ENCODE data around the gene CLCN1.
A peak's percentile ranks its signal among the peaks of the same experiment; 100 is the strongest.

Gene CLCN1

DNA sequence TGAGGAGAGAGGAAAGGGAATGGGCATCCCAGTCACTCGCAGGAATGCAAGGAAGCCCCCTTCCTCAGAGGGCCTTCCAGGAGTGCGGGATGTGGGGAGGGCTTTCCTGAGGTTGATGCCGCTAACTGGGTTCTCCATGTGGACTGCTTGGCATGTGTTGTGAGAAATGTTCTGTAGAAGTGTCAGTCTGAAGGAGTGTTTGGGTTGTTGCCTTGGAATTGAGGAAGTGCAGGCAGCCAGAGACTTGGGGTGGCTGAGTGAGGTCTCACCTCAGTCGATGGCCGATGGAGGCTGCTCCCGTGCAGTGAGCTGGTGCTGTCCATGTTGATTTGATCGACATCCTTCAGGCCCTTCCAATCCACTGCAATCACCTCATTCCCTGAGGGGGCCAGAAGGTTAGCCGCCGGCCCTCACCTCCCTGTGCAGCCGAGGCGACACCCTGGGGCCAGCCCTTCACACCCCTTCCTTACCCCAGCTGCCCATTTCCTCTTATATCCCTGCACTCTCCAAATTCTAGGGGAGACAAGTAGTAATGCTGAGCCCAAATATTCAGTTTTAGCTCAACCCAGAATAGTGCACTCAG lies 44.0 kb downstream of the CLCN1 start:
- peaks cover 73% of the 10 kb centered on the region for H3K27me3 ChIP-seq
- H3K9me3 ChIP-seq, result no peaks in the 10 kb centered on the region
- TF ChIP-seq Cebpa-rat (IDR thresholded peaks at IDR 0.05), result no peak
- H3K4me1 ChIP-seq, result peaks cover 9% of the 10 kb centered on the region; the same call in 1 of the 2 replicates
- no peak overlapping the region for H3K27ac ChIP-seq
- no peak overlapping the region for H3K4me3 ChIP-seq
- H4K20me1 ChIP-seq, result peaks cover 26% of the 10 kb centered on the region
- H3K9ac ChIP-seq, result no peak overlapping the region
- H3K4me2 ChIP-seq, result no peak overlapping the region
- no peaks in the 10 kb centered on the region for H3K36me3 ChIP-seq

DNA sequence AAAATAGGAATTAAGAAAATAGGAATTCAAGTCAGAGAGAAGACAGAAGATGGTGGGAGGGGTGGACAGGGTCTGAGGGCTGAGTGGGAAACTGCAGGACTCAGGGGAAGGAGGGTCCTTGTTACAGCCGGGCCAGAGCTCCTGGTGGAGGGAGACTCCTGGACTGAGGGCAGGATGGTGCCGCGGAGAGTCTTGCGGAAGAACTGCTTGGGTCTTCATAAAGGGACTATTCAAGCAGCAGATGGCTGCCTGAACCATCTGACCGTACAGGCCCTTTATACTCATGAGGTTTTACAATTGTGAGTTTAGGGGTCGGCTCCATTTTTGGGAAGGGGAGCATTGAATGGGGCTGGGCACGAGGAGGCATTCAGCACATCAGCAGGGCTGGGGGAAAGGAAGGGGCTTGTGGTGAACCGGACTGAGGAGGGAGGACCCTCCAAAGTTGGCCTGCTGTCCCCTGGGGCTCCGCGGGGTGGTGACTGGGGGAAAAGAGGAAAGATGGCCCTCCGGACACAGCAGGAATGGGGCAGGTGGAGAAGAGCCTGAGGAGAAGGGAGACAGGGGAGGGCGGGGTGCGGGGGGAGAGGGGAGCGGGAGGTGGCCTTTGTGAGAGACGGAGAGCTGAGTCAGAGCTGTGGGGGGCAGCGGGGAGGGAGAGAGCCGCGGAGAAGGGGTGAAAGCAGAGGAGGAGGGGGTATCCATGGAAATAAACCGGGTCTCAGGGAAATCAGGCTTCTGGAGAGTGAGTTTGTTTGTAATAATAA lies 45.1 kb downstream of the CLCN1 start:
- Histone ChIP-seq H3K9ac (no peak overlapping the region), H3K4me2 (no peak overlapping the region), H3K36me3 (no peaks in the 10 kb centered on the region), H3K4me3 (no peak overlapping the region), H3K27ac (no peak overlapping the region), H3K9me3 (no peaks in the 10 kb centered on the region), H3K27me3 (peaks cover 80% of the 10 kb centered on the region), H3K4me1 (peaks cover 9% of the 10 kb centered on the region; the same call in 1 of the 2 replicates), H4K20me1 (peaks cover 26% of the 10 kb centered on the region)
- no peak for TF ChIP-seq Cebpa-rat (IDR thresholded peaks at IDR 0.05)

DNA sequence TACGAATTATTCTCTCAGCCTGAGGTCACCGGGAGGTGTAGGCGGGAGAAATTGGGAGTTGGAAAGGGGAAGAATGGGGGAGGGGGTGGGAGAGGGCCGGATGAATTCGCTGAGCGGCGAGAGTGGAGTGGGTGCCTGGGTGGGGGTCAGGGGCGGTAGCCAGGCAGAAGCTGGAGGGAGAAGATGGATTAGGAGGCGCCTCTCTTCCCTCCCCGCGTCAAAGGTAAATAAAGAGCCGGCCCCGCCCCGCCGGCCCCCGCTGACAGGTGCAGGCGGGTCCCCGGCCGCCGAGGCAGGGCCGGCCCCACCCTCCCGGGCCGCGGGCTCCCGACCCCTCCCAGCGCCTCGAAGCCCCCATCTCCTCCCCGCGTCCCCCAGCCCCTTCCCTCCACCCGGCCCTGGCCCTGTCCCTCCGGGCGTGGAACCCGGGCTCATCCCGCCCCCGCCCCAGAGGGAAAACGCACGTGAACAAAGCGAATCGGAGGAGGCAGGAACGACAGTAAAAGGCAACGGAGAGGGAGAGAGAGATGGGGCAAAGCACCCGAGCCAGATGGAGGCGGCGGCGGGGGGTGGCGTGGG lies 45.7 kb downstream of the CLCN1 start:
- Histone ChIP-seq H4K20me1 (peaks cover 26% of the 10 kb centered on the region), H3K27ac (no peak overlapping the region), H3K9me3 (no peaks in the 10 kb centered on the region), H3K4me2 (peak overlapping the region; percentile 98), H3K9ac (no peak overlapping the region), H3K4me3 (peak overlapping the region; percentile 71), H3K36me3 (no peaks in the 10 kb centered on the region), H3K27me3 (peaks cover 80% of the 10 kb centered on the region), H3K4me1 (peaks cover 9% of the 10 kb centered on the region; the same call in 1 of the 2 replicates)
- no peak for TF ChIP-seq Cebpa-rat (IDR thresholded peaks at IDR 0.05)

DNA sequence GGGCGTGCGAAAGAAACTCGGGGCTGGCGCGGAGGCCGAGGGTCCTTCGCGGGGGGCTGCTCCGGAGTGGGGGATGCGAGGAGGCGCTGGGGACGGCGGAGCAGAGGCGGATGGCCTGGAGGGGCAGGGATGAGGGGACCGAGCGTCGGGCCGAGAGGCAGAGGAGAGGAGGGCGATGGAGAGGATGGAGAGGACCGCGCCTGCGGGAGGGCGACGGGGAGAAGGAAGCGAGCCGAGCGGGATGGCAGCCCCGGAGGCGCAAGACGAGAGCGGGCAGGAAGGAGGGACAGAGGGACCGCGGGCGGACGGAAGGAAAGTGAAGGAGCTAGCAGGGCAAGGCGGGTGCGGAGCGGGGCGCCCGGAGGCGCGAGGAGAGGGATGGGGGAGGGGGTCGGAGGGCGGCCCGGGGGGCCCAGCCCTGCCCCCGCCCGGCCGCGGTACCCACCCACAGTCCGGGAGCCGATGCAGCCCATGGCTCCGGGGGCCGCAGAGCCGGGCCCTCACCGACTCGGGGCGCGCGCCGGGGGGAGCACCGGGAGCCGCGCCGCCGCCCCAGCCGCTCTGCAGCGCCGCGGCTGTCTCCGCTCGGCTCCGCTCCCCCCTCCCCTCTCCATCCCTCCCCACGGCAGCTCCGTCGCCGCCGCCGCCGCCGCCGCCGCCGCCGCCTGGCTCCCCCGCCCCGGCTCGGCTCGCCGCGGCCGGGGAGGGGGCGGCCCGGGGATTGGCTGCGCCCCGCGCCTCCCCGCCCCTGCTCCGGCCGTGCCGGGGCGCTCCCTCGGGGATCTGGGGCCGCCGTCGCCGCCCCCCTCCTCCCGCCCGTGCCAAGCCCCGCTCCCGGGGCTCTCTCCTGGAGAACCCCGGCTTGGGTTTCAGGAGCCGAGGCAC lies 46.5 kb downstream of the CLCN1 start, which contains the start of gene FAM131B:
Gene FAM131B, minus strand, starts transcription at position 583 of the 885 bp plus-strand sequence. Its CDS starts 110 bp downstream, at position 473.
- Histone ChIP-seq H4K20me1 (peaks cover 26% of the 10 kb centered on the region), H3K9me3 (no peaks in the 10 kb centered on the region), H3K4me2 (peak within 1 kb of the TSS; percentile 98), H3K27me3 (peaks cover 80% of the 10 kb centered on the region), H3K27ac (no peak within 1 kb of the TSS), H3K4me1 (peaks cover 9% of the 10 kb centered on the region; the same call in 1 of the 2 replicates), H3K36me3 (no peaks in the 10 kb centered on the region), H3K9ac (peak within 1 kb of the TSS; percentile 38; the same call in 1 of the 2 replicates), H3K4me3 (peak within 1 kb of the TSS; percentile 71)
- no peak for TF ChIP-seq Cebpa-rat (IDR thresholded peaks at IDR 0.05)

DNA sequence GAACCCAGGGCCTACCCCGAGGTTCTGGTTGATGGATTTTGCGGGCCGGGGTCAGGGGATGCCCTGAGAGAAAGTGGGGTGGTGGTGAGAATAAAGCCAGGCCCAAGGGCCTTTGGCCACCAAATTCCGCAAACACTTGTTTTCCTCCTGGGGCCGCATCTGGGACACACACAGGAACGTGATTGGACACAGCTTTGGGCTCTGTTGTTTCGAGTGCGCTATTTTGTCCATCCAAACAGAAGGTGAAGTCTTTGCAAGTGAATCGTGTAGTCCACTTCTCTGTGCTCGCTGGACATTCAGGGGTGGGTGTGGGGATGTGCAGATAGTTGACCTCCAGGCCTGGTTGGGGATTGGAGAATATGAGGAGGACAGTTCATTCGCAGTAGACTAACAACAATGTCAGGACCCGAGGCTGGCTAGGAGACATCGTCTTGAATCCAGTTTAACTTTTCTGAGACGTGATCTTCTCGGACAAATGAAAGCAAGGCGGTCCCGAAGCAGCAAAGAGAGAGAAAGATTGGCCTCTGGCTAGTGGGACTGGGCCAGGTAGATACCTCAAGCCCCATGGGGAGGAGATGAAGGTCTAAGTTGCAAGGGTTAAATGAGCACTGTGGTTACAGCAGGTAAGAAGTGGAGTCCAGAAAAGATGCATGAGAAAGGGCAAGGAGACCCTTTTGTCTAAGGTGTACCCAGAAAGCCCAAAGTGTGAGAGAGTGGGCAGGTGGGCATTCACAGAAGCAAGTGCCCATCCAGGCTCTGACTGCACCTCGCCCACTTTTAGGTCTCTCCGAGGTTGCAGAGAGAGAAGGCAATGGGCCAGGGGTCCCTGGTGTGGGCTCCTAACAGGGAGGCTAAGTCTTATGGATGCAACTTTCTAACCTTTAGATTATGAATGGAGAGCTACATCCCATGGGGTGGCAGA lies 47.4 kb downstream of the CLCN1 start:
- Histone ChIP-seq H3K4me1 (peaks cover 9% of the 10 kb centered on the region; the same call in 1 of the 2 replicates), H3K27me3 (peaks cover 73% of the 10 kb centered on the region), H3K9me3 (no peaks in the 10 kb centered on the region), H3K36me3 (no peaks in the 10 kb centered on the region), H3K4me2 (peak overlapping the region; percentile 98), H3K9ac (no peak overlapping the region), H4K20me1 (peaks cover 26% of the 10 kb centered on the region), H3K27ac (no peak overlapping the region), H3K4me3 (peak overlapping the region; percentile 71)
- TF ChIP-seq Cebpa-rat (IDR thresholded peaks at IDR 0.05), result no peak

DNA sequence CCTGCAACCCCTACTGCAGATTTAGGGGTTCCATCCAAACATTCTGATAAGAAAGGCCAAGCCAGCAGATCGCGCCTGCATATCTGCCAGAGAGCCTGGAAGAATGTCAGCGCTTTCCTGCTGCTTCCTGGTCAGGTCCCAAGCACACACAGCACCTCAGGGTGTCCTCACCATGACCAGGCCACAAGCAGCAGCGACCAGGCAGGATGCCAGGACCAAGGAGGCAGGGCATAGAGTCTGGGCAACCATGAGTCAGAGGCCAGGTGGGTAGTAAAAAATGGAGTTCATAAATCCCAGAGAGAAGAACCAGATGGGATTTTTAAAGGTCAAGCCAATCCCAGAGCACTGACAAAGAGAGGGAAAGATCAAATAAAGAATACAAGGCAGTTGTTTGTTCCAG lies 52.1 kb downstream of the CLCN1 start:
- TF ChIP-seq Cebpa-rat (IDR thresholded peaks at IDR 0.05), result no peak
- H3K4me2 ChIP-seq, result no peak overlapping the region
- no peaks in the 10 kb centered on the region for H3K36me3 ChIP-seq
- no peak overlapping the region for H3K9ac ChIP-seq
- H3K4me1 ChIP-seq, result peaks cover 4% of the 10 kb centered on the region; the same call in 1 of the 2 replicates
- H3K27me3 ChIP-seq, result peaks cover 26% of the 10 kb centered on the region
- H4K20me1 ChIP-seq, result peaks cover 8% of the 10 kb centered on the region
- no peak overlapping the region for H3K4me3 ChIP-seq
- no peaks in the 10 kb centered on the region for H3K9me3 ChIP-seq
- H3K27ac ChIP-seq, result no peak overlapping the region

DNA sequence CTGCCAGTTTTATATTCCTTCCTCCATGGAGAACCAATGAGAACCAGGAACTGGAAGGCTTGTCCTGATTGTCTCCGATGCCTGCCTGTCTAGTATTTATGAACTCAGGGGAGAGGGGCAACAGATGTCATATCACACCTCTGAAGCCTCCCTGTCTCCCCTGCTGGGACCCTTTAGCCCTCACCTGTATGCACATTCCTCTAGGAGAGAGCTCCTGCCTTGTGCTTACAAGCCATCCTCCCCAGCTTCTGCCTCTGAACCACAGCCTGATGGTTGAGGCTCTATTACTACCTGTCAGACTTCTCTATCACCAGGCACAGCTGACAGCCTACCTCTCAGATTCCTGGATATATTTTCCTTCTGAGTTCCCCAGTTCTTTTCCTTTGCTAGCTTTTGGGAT lies 52.5 kb downstream of the CLCN1 start:
- no peak overlapping the region for H3K9ac ChIP-seq
- H3K4me2 ChIP-seq, result no peak overlapping the region
- no peak for TF ChIP-seq Cebpa-rat (IDR thresholded peaks at IDR 0.05)
- H3K27ac ChIP-seq, result no peak overlapping the region
- no peaks in the 10 kb centered on the region for H3K36me3 ChIP-seq
- peaks cover 4% of the 10 kb centered on the region for H4K20me1 ChIP-seq
- H3K9me3 ChIP-seq, result no peaks in the 10 kb centered on the region
- H3K4me1 ChIP-seq, result peaks cover 4% of the 10 kb centered on the region; the same call in 1 of the 2 replicates
- peaks cover 22% of the 10 kb centered on the region for H3K27me3 ChIP-seq
- H3K4me3 ChIP-seq, result no peak overlapping the region

DNA sequence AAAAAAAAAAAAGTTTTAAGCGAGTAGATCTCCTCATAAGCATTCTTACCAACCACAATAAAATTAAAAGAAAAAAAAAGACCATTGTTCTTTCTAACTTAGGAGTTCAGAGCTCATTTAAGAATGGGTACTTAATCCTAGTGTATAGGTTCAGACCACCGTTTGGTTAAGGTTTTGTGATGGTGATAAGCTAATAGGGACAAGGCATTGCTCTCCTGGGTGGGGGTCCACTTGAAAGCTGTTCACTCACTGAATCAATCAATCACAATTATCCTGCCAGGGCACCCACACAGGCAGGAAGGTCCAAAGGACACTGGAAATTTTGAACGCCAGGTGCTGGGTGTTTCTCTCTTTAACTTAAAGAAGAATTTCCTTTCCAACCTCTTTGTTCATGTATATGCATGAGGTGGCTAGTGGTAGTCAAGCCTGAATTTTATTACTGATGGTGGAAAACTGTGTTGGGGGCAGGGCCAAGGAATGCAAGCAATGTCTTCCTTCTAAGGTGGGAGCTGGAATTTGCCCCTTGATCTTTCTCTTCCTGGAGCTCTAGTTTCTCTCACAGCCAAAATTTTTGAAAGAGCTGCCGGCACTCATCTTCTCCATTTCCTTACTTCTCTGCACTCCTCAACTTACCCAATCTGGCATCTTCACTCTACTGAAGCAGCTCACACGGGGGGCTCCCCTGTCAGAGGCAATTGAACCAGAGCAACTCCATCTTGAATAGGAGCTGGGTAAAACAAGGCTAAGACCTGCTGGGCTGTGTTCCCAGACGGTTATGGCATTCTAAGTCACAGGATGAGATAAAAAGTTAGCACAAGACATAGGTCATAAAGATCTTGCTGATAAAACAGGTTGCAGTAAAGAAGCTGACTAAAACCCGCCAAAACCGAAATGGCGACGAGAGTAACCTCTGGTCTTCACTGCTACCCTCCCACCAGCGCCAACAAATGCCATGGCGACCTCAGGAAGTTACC lies 54.1 kb downstream of the CLCN1 start:
- Histone ChIP-seq H3K4me3 (no peak overlapping the region), H3K4me1 (peaks cover 10% of the 10 kb centered on the region), H3K9ac (no peak overlapping the region), H3K9me3 (no peaks in the 10 kb centered on the region), H3K4me2 (no peak overlapping the region), H4K20me1 (no peaks in the 10 kb centered on the region), H3K27ac (no peak overlapping the region), H3K27me3 (peaks cover 6% of the 10 kb centered on the region; the same call in 1 of the 2 replicates), H3K36me3 (no peaks in the 10 kb centered on the region)
- no peak for TF ChIP-seq Cebpa-rat (IDR thresholded peaks at IDR 0.05)
